Activated CD4-positive, alpha-beta T cell treated with anti-CD3 and anti-CD28 coated beads, Interleukin-2, amount 50 U/mL, for 16 hours (primary cell): ENCODE measurements around the gene AGAP1.

Experiments used
- DNase-seq: peaks from one replicate; pipeline ENCODE4 v3.0.0-alpha.2; 2020

The AGAP1 gene

GRCh38 chr2:235723371-235723770 is 229.5 kb downstream of the AGAP1 start:
- DNase-seq: no peak

- no peak for DNase-seq
Measured at GRCh38 chr2:235723811-235724465, 230.1 kb downstream of the AGAP1 start.

- no peak for DNase-seq
Measured at GRCh38 chr2:235725016-235725489, 231.2 kb downstream of the AGAP1 start.

GRCh38 chr2:235725841-235726240 is 232.0 kb downstream of the AGAP1 start:
- DNase-seq: no peak

DNA sequence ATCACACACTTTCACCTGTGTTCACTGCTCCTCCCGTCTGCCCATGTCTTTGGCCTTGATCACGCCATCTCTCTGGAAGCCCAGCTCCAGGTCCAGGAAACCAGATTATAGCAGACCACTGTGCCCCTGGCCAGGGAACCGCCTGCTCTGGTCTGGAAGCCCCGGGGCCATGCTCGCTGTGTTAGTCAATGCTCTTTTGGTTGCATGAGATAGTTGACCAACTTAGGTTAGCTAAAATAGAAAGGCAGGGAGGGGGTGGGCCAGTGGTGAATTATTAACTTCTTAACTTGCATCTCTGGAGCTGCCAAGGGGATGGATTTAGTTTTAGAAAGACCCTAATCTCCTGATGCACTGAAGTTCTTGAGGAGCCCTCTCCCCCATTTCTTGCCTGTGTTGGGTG is 232.7 kb downstream of the AGAP1 start:
- DNase-seq: no peak

DNA sequence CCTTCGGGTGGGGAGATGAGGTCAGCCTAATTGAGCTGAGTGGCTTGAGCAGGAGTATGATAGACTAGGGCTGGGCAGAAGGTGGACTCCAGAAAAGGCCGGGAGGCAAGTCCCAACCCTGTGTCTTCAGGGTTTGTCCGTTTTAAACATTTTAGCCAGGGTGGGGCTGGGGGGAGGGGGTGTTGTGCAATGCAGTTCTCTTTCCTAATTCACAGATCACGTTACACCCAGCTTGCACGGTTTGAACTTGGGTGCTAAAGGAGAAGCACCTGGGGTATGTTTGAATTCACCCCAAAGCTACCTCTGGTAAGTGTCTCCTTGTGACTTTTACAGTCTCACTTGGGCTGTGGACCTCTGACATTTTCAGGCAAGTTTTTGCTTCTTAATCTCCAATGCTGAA is 233.3 kb downstream of the AGAP1 start:
- DNase-seq: no peak

GRCh38 chr2:235727891-235728799 is 234.3 kb downstream of the AGAP1 start:
- no peak for DNase-seq

DNA sequence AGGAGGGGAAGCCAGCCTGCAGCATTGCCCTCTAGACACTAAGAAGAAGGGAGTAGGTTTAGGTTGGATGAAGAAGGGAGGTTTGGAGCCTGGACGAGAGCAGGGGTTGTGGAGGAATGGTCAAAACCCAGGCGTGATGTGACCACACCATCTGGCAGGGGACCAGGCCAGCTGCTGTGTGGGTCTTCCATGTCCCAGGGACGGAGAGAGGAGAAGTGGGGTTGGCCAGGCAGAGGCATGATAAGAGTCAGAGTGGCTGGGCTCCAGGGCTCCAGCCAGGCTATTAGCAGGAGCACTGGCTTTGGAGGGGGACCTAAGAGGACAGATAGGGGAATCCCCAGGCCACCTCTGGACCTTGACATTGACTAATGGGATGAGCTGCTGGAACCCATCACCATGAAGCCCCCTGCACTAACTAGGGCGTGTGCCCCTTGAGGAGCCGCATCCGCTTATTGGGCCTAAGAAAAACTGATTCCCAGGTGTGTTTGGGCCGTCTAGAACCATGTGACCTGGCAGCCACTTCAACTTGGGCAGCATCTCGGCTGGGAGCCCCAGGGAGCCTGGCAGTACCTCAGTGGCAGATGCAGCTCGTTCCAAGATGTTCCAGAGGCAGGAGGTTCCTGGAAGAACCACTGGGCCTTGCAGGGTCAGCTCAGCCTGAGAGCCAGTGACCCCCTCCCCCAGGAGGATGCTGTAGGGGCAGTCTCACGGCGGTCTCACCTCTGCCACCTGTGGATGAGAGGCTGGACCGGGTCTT is 235.1 kb downstream of the AGAP1 start:
- DNase-seq: no peak

GRCh38 chr2:235729557-235729947 is 235.7 kb downstream of the AGAP1 start:
- no peak for DNase-seq

DNA sequence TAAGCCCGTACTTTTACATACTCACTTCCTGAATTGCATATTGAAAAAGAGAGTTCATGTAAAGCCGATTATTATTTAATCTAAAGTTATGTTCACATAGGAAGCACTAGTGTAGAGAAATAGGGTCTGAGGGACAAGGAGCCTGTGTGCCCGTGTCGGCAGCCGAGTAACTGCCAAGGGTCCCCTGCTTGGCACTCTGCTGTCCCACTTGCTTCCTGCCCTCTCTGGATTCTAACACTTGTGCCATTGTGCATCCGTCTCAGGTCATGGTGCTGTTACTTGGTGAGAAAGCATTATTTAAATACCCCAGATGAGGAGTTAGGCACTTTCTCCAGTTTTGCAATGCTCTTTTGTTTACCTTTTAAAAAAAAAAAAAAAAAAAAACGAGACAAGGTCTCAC is 236.3 kb downstream of the AGAP1 start:
- DNase-seq: no peak

DNA sequence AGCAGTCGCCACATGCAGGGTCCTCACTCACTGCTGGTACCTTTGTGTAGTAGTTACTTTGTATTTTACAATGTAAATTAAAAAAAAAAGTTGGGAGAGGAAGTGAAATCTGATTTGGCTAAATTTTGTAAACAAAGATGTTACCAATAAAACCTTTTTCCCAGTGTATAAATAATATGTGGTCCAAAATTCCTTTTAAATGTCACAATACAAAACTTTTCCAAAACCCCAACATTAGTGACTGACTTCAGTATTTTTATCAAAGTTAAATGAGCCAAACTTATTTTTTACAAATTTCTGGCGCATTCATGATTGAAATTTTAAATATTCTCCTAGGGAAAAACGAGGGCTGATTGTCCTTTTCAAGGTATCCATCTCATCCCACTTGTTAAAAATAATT is 239.9 kb downstream of the AGAP1 start:
- no peak for DNase-seq

GRCh38 chr2:235734168-235734567 is 240.3 kb downstream of the AGAP1 start:
- no peak for DNase-seq

DNA sequence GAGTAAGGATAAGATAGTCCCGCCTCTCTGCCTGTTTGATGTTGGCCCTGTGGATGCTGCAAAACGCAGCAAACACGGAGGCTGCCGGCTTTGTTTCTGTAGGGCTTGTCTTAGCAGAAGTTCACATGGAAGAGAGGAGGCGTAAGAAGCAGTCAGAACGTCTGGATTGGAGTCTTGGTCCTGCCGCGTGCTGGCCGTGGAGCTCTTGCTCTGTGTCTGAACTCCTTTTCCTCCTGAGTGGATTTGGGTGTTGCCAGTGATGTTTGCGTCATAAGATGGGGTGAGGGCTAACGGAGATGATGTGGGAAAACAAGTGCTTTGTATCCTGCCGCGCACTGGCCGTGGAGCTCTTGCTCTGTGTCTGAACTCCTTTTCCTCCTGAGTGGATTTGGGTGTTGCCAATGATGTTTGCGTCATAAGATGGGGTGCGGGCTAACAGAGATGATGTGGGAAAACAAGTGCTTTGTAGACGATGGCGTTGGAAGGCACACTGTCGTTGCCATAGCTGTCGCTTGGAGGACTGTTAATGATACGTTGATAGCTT is 240.9 kb downstream of the AGAP1 start:
- DNase-seq: no peak

GRCh38 chr2:235737396-235737795 is 243.6 kb downstream of the AGAP1 start:
- no peak for DNase-seq

GRCh38 chr2:235737840-235738239 is 244.0 kb downstream of the AGAP1 start:
- no peak for DNase-seq

- no peak for DNase-seq
Measured at GRCh38 chr2:235739704-235740415, 246.0 kb downstream of the AGAP1 start.

DNA sequence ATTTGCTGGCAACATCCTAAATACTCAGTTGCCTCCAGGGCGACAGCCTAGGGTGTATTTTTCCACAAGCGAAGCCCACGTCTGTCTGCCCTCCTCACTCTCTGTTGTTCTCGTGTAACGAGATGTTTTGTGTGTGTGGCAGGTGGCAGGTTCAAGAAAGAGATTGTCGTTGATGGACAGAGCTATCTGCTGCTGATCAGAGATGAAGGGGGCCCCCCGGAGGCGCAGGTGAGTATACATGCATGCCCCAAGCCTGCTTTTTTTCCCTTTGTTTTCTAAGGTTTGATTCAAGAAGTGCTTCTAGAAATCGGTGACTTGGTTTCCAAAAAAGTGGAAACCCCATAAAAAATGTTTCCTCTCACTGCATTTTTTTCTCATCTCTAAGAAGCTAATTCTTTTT is 247.0 kb downstream of the AGAP1 start:
- DNase-seq: no peak

DNA sequence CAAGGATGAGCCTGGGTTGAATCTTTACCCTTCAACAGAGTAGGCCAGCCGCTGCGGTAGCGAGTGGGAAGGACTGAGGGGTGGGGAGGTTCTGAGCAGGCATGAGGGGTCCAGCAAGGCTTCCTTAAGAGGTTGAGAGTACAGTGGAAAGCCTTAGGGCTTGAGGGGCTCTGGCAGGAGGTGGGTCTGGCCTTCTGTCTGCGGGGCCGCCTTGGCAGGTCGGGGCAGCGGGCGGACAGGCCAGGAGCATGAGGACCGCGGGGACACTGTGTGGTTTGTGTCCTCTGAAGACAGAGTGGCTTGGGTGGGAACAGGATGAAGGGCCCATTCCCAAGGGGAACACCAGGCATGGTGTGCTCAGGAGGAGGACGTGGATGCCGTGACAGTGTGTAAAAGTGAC is 250.3 kb downstream of the AGAP1 start:
- no peak for DNase-seq

DNA sequence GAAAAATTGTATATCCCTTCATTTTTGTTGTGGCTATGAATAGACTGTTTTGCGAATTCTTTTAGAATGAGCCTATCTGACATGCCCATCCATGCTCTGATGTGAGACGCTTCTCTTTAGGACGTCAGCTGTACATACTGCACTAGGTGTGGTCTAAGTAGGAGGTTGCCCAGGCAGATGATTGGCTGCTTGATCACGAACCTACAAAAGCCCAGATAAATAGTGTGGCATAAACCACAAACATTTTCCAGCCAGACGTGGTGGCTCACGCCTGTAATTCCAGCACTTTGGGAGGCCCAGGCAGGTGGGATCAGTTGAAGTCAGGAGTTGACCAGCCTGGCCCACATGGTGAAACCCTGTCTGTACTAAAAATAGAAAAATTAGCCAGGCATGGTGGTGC is 251.8 kb downstream of the AGAP1 start:
- no peak for DNase-seq

DNA sequence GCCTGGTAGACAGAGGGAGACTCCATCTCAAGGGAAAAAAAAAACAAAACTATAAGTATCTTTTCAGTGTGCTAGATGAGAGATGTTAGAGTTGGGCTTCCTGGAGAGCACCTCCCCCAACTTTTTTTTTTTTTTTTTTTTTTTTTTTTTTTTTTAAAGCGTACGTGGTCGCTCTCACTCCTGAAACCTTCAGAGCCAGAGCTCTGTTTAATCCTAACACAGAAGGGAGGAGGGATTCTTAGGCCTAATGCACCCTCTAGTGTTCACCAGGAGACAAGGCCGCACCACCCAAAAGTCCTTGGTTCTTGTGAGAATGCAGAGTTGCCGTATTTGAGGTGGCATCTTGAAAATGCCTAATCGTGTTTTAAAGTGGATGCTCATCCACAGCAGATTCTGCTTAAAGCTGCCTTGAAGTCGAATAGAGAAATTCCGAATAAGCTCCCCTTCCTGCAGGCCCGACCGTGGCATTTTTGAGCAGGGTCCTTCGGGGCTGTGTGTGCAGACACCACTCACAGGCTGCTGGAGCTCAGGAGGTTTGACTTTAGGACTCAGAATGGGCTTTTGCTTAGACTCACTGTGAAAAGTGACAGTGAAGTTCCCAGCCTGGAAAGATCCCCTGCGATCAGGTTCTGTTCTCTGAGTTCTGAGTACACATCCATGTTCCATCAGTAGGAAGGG is 252.6 kb downstream of the AGAP1 start:
- peak; percentile 52 for DNase-seq

GRCh38 chr2:235747001-235747785 is 253.3 kb downstream of the AGAP1 start:
- no peak for DNase-seq
